Measurements from ENCODE around the gene CNPPD1.

The CNPPD1 gene

DNA sequence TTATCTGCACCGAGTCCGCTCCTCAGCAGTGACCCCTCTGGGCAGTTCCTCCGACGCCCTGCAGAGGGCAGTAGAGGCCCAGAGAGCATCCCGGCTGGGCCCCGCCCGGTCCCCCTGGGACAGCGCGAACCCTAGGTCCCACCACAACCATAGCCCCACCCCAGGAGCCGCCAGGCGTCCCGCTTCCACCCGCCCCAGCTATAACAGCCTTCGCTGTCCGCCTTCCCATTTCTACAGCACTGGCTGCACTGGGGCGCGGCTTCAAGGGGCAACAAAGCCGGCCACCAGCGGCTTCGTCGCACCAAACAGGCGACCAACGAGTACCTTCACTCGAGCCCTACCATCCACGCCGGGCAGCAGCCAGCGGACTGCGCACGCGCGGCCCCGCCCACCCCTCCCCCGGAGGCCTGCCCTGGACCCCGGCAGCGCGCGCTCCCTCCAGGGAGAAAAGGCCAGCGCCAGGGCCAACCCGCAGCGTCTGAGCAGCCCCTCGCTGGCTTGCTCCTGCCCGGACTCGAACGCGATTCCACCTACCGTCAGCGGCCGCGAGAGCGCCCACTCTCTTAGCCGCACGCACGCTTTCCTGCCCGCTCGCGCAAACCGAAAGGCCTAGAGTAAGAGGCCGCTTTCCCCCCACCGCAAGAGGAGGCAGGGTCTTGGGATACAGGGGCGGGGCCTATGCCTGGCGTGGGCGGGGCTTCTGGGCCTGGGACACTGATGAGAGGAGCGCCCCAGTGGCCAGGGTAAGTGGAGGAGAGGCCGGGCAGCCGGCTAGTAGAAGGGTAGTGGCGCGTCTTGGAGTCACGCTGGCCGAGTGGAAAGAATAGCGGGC, 16.3 kb downstream of the CNPPD1 start, which contains the start of gene NHEJ1:
TSS of gene NHEJ1 (minus strand) at position 630 of the 832 bp plus-strand sequence. CDS start 2,453 bp downstream, outside the sequence.
- DNase-seq (ENCODE audit: low read depth) = peak; percentile 93

DNA sequence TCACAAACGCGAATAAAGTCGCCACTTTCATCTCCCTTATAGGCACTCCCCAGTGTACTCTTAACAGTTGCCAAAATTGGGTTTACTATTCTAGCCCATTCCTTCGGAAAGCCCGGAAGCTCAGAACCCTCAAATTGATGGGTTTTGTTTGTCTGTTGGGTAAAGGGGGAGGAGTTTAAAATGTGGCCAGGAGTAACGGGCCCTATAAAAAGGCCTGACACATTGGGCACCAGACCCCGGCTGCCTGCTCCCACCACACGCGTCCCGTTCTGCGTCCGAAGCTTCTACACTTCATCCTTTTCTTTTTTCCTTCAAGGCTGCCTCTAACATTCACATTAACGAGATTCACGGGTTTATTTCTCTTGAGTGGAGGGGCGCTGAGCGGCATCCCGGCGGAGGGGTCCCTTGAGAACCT, 16.9 kb downstream of the CNPPD1 start:
- DNase-seq (ENCODE audit: low read depth) = peak; percentile 17

DNA sequence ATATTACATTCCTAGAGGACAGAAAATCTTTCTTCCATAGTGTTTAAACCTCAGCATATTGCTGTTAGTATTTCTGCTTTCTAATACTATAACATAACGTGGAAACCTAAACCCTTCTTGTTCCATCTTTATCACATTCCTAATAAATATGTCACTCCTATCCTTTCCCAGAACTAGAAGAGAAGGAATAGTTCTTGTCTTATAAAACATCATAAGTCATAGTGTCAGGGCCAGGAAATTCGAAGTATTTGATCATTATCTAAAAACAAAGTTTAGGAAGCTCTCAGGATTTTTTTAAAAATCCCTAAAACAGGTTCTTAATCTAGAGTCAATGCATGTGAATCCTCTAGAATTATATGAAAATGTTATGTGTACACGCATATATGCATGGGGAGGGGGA, 18.1 kb downstream of the CNPPD1 start:
- peak; percentile 26 for DNase-seq (ENCODE audit: low read depth)

DNA sequence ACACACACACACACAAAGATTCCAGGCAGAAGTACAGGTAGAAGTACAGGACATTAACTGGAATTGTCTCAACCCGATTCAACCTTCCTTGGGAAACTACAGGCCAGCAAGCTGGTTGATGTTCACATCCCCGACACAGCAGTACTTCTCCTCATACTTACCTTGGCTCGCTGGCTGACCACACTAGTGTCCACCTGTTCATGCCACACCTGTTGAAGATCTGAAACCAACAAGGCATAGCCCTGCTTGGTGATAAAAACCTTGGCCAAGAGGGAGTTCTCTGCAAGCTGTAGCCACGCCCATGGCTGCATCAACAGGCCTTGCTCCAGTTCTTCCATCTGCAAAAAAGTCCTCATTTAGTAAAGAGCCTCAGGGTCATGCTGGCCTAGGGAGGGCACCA, 18.7 kb downstream of the CNPPD1 start:
- no peak for DNase-seq (ENCODE audit: low read depth)

DNA sequence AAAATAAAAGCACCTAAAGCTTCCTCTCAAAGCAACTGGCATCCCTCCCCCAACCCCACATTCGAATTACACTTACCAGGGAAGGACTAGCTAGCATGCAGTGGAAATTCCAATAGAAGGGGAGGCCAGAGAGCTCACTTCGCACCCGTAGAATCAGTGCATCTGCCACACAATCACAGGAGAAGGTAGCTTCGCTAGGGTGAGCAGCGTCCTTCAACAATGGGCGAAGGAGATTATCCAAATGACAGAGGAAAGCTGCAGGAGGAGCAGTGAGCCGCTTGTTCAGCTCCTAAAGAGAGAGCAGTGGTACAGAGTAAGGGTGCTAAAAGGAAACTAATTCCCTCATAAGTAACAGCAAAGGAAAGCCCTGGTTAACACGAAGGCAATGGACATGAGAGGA, 19.3 kb downstream of the CNPPD1 start:
- no peak for DNase-seq (ENCODE audit: low read depth)

DNA sequence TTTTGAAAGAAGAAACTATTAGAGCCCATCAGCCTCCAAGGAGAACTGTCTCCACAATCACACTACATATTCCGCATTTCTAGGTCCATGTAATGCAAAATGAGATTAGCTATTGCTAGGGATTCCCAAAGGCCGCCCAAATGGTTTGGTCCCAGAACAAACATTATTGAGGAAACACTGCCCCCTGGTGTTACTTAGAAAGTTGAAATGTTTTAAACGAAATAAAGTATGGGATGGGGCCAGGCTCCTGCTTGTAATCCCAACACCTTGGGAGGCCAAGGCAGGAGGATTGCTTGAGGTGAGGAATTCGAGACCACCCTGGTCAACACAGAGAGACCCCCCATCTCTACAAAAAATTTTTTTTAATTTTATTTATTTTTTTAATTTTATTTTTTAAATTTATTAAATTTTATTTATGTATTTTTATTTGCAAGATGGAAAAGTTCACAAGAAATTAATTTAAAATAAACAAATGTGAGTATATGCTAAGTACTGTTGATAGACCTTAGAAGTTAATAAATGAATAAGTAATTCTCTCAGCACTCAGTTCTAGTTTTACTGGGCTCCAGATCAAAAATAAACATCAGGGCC, 21.6 kb downstream of the CNPPD1 start:
- DNase-seq (ENCODE audit: low read depth) = peak; percentile 82

DNA sequence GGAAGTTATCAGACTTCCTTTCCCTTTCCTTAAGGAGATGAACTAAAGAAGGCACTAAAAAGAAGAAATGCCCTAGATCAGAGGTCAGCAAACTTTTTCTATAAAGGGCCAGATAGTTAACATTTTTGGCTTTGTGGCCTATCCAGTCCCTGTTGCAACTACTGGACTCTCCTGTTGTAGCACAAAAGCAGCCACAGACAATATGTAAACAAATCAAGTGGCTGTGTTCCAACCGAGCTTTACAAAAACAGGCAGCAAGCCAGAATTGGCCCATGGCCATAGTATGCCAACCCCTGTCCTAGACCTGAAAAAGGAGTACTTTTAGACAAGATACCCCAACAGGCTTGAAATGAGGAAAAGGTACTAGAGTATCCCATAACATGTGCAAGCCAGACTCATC, 27.1 kb downstream of the CNPPD1 start:
- no peak for DNase-seq (ENCODE audit: low read depth)

DNA sequence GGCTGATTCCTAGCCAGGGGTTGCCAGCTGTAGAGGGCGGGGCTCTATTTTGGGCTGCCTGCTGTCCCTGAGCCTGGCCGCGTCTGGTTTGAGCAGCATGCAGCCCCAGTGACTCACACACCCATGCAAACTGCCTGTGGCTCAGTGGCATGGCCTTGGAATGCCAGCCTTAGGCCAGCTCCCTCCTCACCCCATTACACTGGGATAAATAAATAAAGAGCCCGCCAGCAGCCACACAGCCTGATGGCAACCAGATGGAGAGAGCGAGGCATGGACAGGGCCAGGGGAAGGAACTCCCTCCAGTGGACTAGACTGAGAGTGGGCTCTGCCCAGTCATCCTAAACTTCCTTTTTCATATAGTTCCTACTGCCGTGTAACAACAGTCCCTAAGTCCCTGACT, 34.4 kb downstream of the CNPPD1 start:
- DNase-seq (ENCODE audit: low read depth) = peak; percentile 73

DNA sequence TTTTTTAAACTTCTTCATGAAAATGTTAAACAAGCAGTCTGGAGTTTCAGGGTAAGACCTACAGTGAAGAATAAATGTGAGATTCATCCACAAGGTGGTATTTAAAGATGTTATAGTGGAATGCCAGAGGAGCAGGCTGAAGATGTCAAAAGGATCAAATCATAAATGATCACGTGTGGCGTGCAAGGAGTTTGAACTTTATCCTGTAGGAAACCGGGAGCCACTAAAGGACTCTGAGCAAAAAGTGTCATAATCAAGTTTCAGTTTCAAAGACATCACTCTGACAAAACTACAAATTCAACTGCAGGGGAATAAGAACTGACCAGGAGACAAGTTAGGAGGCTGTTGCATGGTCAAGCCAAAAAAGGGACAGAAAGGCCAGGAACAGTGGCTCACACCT, 36.0 kb downstream of the CNPPD1 start:
- DNase-seq (ENCODE audit: low read depth) = no peak

DNA sequence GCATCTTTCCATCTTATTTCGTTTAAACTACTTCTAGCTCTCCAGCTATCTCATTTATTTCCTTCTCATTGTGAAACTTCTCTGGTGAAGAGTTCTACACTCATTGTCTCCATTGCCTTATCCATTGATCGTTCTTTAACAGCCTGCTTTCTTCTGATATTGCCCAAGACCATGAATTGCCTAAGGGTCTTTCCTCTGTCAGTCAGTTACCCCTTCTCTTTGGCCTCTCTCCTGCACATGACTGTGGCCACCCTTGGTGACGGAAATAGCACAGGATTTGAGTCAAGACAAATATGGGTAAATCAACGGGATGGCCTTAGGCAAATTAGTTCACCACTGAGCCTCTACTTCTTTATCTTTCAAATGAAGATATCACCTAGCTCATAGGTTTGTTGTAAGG, 42.7 kb downstream of the CNPPD1 start:
- DNase-seq (ENCODE audit: low read depth) = no peak

DNA sequence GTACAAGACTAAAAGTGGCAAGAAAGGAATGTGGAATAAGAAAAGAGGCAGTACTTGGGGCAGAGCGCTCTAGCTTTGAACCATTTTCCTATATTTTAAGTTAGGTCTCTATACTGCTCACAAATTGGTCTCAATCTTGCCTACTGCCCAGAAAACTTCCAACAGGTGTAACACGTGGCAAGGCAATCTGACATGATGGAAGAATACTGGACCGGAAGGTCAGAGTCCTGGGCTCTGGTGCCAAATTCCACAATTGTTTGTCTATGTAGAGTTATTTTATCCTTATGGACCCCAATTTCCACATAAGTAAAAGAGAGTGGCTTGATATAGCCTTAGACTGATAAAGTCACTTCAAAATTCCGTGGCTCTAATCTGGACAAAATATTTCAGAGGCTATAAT, 45.0 kb downstream of the CNPPD1 start:
- no peak for DNase-seq (ENCODE audit: low read depth)

DNA sequence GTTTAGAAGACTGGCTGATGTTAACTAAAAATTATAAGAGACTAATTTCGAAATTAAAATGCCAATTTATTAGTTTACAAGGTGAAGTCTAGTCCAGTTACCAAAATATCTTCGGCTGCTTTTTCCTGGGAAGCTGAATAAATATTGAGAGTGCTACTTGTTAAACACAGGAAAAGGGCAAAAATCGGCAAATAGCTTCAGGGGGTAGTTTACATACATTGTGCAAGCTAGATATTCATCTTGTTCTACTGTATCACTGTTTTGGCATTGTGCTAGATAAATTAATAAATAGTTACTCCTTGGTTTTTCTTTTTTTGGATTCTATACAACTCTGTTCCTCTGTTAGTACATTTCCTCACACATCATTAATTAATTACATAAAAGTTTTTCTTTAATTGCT, 45.4 kb downstream of the CNPPD1 start:
- DNase-seq (ENCODE audit: low read depth) = no peak

DNA sequence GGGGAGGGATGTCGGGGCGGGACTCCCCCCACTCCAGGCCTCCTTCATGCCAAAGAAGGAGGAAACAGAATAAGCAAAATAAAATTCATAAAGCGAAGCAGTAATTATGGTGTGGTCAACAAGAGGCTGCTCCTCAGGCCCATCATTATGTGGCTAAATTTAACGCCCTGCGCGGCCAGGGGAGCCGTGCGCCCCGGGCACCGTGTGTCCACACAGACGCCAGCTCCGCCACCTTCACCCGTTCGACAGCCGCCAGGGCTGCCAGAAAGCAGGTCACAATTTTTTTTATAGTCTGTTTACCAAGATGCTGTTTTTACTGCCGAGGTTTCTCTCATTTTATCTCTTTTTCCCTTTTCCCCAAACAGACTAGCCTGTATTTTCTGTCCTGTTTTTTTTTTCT, 47.1 kb downstream of the CNPPD1 start:
- no peak for DNase-seq (ENCODE audit: low read depth)

DNA sequence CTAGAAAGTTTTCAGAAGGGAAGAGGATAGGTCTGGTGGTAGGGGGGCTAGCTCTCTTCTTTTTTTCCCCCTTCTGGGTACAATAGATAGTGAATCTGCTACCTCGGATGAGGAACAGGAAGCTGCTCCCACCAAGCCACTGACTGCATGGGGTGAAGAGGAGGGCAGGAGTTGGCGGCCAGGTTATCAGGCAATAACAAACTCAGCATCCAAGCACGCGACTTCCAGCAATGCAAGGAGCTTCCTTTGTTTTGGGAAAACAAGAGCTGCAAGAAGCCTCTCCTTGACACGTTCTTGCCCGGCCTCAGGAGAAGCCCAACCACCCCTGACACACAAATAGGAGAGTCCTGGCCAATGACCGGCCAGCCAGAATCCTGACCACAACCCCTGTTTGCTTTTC, 48.3 kb downstream of the CNPPD1 start:
- no peak for DNase-seq (ENCODE audit: low read depth)

DNA sequence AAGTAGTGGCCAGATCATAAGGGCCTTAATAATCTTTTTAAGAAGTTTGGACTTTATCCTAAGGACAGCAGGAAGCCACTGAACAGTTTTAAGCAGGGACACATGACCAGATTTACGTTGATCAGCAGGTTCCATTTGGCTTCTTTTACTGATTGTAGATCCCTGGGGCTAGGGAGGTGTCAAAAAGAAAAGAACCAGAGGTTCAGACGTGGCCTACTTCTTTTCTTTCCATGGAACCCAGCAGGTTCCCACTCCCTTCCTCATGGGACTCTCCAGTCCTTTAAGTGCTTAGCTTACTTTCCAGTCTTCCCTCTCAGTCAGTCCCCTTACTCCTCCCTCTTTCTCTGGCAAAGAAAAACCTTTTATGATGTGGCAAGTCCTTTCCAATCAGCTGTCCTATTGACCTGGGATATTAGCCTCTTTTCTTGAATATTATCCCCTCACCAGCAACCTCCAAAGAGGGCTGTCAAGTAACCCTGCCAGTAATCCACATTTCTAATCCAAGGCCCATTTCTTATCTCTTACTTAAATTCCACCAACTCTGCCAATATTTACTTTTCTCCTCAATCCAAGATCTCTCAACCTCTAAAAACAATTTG, 49.6 kb downstream of the CNPPD1 start:
- no peak for DNase-seq (ENCODE audit: low read depth)

DNA sequence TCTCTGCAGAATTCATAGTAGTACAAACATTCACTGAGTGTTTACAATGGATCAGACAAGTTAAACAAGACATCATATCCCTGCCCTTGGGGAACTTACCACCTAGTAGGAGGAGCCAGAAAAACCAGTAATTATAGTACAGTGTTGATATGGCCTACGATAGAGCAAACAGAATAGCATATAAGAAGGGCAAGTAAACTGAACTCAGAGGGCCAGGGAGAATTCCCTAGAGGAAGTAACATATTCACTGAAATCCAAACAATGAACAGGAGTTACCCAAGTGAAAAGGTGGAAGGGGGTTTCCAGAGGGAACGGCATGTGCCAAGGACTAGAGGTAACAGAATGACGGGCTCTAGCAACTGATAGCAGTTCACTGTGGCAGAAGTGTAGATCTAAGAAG, 50.2 kb downstream of the CNPPD1 start:
- DNase-seq (ENCODE audit: low read depth) = no peak

DNA sequence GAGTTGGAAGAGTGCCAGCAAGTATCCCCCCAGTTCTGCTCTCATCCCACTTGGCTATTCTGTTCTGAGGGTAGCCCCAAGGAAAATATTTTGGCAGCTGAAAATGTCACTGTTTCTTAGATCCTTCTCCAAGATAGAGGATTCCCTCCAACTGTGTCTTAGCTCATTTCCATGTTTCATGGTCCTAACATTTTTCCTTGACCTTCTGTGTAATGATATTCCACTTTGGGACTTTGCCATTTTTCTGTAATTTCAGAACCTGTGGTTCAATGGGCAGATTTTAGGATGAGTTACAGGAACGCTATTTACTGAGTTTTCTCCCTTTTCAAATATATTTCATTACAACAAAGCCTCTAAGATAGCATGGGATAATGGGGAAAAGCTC, 50.8 kb downstream of the CNPPD1 start:
- DNase-seq (ENCODE audit: low read depth) = no peak

DNA sequence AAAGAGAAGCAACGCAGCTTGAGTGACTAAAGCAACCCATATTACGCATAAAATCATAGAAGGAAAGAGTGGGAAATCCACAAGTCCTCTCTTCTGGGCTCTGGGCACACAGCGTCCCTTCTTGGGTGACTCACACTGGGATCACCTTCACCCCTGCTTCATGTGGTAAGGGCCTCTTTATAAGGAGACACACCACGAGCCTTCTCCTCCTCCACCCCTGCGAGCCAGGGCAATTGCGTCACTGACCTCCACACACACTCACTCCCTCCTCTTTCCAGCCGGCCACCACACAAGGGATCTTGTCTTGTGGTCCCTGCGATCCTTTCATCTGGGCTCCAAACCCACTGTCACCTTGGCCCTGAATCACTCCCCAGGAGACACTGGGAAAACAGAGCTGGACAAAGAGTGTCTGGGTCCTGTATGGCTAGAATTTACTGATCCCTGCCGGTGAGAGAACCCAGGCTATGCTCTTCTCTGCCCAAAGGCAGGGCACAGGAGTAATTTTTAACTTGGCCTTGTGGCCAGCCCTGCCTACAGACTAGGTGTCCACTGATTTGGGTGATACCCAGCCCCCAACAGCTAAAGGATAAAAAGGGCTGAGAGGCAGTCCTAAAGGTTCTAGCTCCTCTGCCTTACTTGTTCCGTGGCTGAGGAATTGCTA, 51.4 kb downstream of the CNPPD1 start:
- DNase-seq (ENCODE audit: low read depth) = peak; percentile 95

DNA sequence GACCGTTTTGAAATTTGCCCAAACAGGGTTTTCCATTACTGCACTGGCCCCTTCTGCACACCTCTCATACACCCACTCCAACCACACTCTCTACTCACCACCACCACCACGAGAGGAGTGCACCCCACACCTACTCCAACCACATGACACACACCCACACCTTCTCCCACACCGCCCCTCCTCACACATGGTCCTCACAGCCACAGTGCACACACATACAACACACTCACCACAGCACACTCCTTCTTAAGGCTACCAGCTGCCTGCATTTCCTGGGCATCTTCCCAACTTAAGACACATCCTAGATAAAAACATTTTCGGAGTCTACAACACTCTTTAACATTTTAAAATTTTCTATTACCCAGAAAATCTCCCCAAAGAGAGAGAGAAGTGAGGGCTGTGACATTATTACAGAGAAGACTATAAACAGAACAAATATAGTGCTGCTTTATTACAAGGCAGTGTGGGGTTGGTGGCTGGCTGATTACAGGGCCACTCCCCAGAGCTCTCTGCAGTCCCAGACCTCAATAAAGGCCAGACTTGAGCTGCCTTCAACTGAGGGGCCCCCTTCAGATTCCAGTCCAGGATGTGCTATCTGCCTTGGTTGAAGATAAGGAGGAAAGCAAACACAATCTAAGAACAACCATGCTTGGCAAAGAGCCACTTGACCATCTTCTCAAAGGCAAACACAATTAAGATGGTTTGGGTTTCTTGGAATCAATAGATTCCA, 52.2 kb downstream of the CNPPD1 start:
- no peak for DNase-seq (ENCODE audit: low read depth)

DNA sequence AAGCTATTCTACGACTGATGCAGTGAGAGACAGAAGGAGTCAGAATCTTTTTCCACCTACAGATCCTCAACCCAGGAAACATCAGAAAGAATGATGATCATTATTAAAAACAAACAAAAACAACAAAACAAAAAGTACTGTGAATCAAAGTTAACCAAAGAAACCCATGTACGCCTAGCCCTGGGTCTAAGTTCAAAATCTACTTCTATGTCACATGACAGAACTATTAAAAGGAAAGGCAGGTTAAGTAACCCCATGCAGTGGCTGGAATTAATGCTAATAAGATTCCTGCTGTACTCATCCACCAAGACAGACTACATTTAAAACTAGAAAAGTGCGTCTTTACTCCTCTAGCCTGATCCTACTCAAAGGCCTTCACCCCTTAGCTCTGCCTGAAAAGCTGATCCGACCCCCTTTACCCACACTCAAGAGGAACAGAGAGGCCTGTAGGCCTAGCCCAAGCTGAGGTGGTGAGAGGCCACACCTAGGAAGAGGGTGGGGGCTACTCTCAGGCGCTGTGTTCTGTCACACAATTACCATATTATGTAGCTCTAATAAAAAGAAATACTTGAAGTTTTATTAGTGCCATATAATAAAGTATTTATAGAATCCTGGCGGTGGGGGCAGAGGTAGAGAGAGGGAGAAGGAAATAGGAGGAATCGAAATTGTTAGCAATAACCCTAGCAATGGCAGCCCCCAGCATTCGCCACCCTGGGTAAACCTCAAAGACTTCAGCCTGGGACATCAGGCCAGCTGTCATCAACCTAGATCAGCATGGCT, 53.2 kb downstream of the CNPPD1 start:
- DNase-seq (ENCODE audit: low read depth) = no peak
